Measurements from ENCODE around the gene OR51I1.

OR51I1 gene

GRCh38 chr11:5460983-5461621 is 19.8 kb upstream of the OR51I1 start:
- no peaks in the 10 kb centered on the region for H3K9me3 ChIP-seq (ENCODE audit: control insufficient read depth, low read length)
- H3K27ac ChIP-seq, result no peak overlapping the region
- no peaks in the 10 kb centered on the region for H3K36me3 ChIP-seq (ENCODE audit: control insufficient read depth, insufficient read depth, low read length)
- no peak overlapping the region for H3K9ac ChIP-seq
- H3K4me1 ChIP-seq, result no peaks in the 10 kb centered on the region
- no peaks in the 10 kb centered on the region for H3K79me2 ChIP-seq
- no peak for TF ChIP-seq CTCF (IDR thresholded peaks at IDR 0.05)
- H3K27me3 ChIP-seq (ENCODE audit: control insufficient read depth, insufficient read depth, low read length), result no peaks in the 10 kb centered on the region
- H3K4me3 ChIP-seq (ENCODE audit: low read depth, low read length), result no peak overlapping the region
- no peak overlapping the region for H2AFZ ChIP-seq
- no peak overlapping the region for H3K4me2 ChIP-seq (ENCODE audit: low read length)

GRCh38 chr11:5449432-5449831 is 8.1 kb upstream of the OR51I1 start:
- TF ChIP-seq CTCF (IDR thresholded peaks at IDR 0.05), result no peak

GRCh38 chr11:5449023-5449422 is 7.7 kb upstream of the OR51I1 start, which contains the start of gene OR51I2:
Gene OR51I2, plus strand, starts transcription at chr11:5449323. Its CDS starts 4,166 bp downstream, at chr11:5453489.
- H3K79me2 ChIP-seq, result no peaks in the 10 kb centered on the region
- H3K4me2 ChIP-seq (ENCODE audit: low read length), result no peak within 1 kb of the TSS
- H3K9ac ChIP-seq, result no peak within 1 kb of the TSS
- no peaks in the 10 kb centered on the region for H3K27me3 ChIP-seq (ENCODE audit: control insufficient read depth, insufficient read depth, low read length)
- no peaks in the 10 kb centered on the region for H3K36me3 ChIP-seq (ENCODE audit: control insufficient read depth, insufficient read depth, low read length)
- no peaks in the 10 kb centered on the region for H3K4me1 ChIP-seq
- no peak within 1 kb of the TSS for H3K4me3 ChIP-seq (ENCODE audit: low read depth, low read length)
- no peak for TF ChIP-seq CTCF (IDR thresholded peaks at IDR 0.05)
- no peaks in the 10 kb centered on the region for H3K9me3 ChIP-seq (ENCODE audit: control insufficient read depth, low read length)
- no peak within 1 kb of the TSS for H2AFZ ChIP-seq
- no peak within 1 kb of the TSS for H3K27ac ChIP-seq

More at GRCh38 chr11:5449432-5449831, 8.1 kb upstream of the OR51I1 start:
- Histone ChIP-seq H3K36me3 (ENCODE audit: control insufficient read depth, insufficient read depth, low read length) (no peaks in the 10 kb centered on the region), H2AFZ (no peak overlapping the region), H3K27ac (no peak overlapping the region), H3K27me3 (ENCODE audit: control insufficient read depth, insufficient read depth, low read length) (no peaks in the 10 kb centered on the region), H3K4me1 (no peaks in the 10 kb centered on the region), H3K4me2 (ENCODE audit: low read length) (no peak overlapping the region), H3K9ac (no peak overlapping the region), H3K4me3 (ENCODE audit: low read depth, low read length) (no peak overlapping the region), H3K79me2 (no peaks in the 10 kb centered on the region), H3K9me3 (ENCODE audit: control insufficient read depth, low read length) (no peaks in the 10 kb centered on the region)

- Histone ChIP-seq H3K36me3 (ENCODE audit: control insufficient read depth, insufficient read depth, low read length) (no peaks in the 10 kb centered on the region), H3K4me1 (no peaks in the 10 kb centered on the region), H3K27ac (no peak overlapping the region)
These were observed 2.6 kb upstream of the OR51I1 start for GRCh38 chr11:5443835-5444393.

More at GRCh38 chr11:5443835-5444393, 2.6 kb upstream of the OR51I1 start:
- Histone ChIP-seq H3K79me2 (no peaks in the 10 kb centered on the region), H3K4me3 (ENCODE audit: low read depth, low read length) (no peak overlapping the region), H2AFZ (no peak overlapping the region), H3K9me3 (ENCODE audit: control insufficient read depth, low read length) (no peaks in the 10 kb centered on the region), H3K9ac (no peak overlapping the region), H3K4me2 (ENCODE audit: low read length) (no peak overlapping the region), H3K27me3 (ENCODE audit: control insufficient read depth, insufficient read depth, low read length) (no peaks in the 10 kb centered on the region)
- no peak for TF ChIP-seq CTCF (IDR thresholded peaks at IDR 0.05)

All from parathyroid adenoma (tissue), 2 donors.